ENCODE measurements around the gene GYG1.

The GYG1 gene

GRCh38 chr3:148992027-148992634 is 791 bp downstream of the GYG1 start:
- H3K4me1 ChIP-seq (ENCODE audit: control insufficient read depth in 1 of 2, insufficient read depth in 2 of 2, low read length in 2 of 2) = peaks cover 4 to 10% of the 10 kb centered on the region in 2 donors
- H3K9me3 ChIP-seq (ENCODE audit: control insufficient read depth in 1 of 2, low read length in 2 of 2) = no peaks in the 10 kb centered on the region
- H3K4me3 ChIP-seq (ENCODE audit: low read depth in 1 of 2, low read length in 2 of 2) = peak overlapping the region; percentile 69 to 78
- H3K36me3 ChIP-seq (ENCODE audit: control insufficient read depth in 1 of 2, insufficient read depth in 2 of 2, low read length in 2 of 2) = peaks cover 11 to 19% of the 10 kb centered on the region in 2 donors
- H3K27me3 ChIP-seq (ENCODE audit: low read depth, low read length) = no peaks in the 10 kb centered on the region
- peak overlapping the region; percentile 71 for H3K27ac ChIP-seq (ENCODE audit: low read length)

- H3K4me3 ChIP-seq (ENCODE audit: low read depth in 1 of 2, low read length in 2 of 2) = peak overlapping the region; percentile 69 to 78
- H3K27ac ChIP-seq (ENCODE audit: low read length) = peak overlapping the region; percentile 71
- peaks cover 11 to 19% of the 10 kb centered on the region in 2 donors for H3K36me3 ChIP-seq (ENCODE audit: control insufficient read depth in 1 of 2, insufficient read depth in 2 of 2, low read length in 2 of 2)
- peaks cover 4 to 10% of the 10 kb centered on the region in 2 donors for H3K4me1 ChIP-seq (ENCODE audit: control insufficient read depth in 1 of 2, insufficient read depth in 2 of 2, low read length in 2 of 2)
- no peaks in the 10 kb centered on the region for H3K27me3 ChIP-seq (ENCODE audit: low read depth, low read length)
- no peaks in the 10 kb centered on the region for H3K9me3 ChIP-seq (ENCODE audit: control insufficient read depth in 1 of 2, low read length in 2 of 2)
These were observed 1.4 kb downstream of the GYG1 start for GRCh38 chr3:148992635-148993255.

GRCh38 chr3:148997623-148998022 is 6.3 kb downstream of the GYG1 start:
- Histone ChIP-seq H3K27me3 (ENCODE audit: low read depth, low read length) (no peaks in the 10 kb centered on the region), H3K9me3 (ENCODE audit: control insufficient read depth in 1 of 2, low read length in 2 of 2) (no peaks in the 10 kb centered on the region), H3K4me1 (ENCODE audit: control insufficient read depth in 1 of 2, insufficient read depth in 2 of 2, low read length in 2 of 2) (peaks cover under 1 to 14% of the 10 kb centered on the region in 2 donors), H3K36me3 (ENCODE audit: control insufficient read depth in 1 of 2, insufficient read depth in 2 of 2, low read length in 2 of 2) (peaks cover 35 to 40% of the 10 kb centered on the region in 2 donors), H3K4me3 (ENCODE audit: low read depth in 1 of 2, low read length in 2 of 2) (no peak overlapping the region), H3K27ac (ENCODE audit: low read length) (no peak overlapping the region)

GRCh38 chr3:148998297-148998696 is 7.0 kb downstream of the GYG1 start:
- Histone ChIP-seq H3K4me1 (ENCODE audit: control insufficient read depth in 1 of 2, insufficient read depth in 2 of 2, low read length in 2 of 2) (peaks cover 0 to 7% of the 10 kb centered on the region in 2 donors), H3K36me3 (ENCODE audit: control insufficient read depth in 1 of 2, insufficient read depth in 2 of 2, low read length in 2 of 2) (peaks cover 35 to 40% of the 10 kb centered on the region in 2 donors)

GRCh38 chr3:148998715-148999423 is 7.5 kb downstream of the GYG1 start:
- Histone ChIP-seq H3K36me3 (ENCODE audit: control insufficient read depth in 1 of 2, insufficient read depth in 2 of 2, low read length in 2 of 2) (peaks cover 35 to 43% of the 10 kb centered on the region in 2 donors), H3K27ac (ENCODE audit: low read length) (peak overlapping the region; percentile 40), H3K4me1 (ENCODE audit: control insufficient read depth in 1 of 2, insufficient read depth in 2 of 2, low read length in 2 of 2) (peaks cover 0 to 5% of the 10 kb centered on the region in 2 donors), H3K9me3 (ENCODE audit: control insufficient read depth in 1 of 2, low read length in 2 of 2) (no peaks in the 10 kb centered on the region), H3K27me3 (ENCODE audit: low read depth, low read length) (no peaks in the 10 kb centered on the region), H3K4me3 (ENCODE audit: low read depth in 1 of 2, low read length in 2 of 2) (no peak overlapping the region)

More at GRCh38 chr3:148998297-148998696, 7.0 kb downstream of the GYG1 start:
- H3K27me3 ChIP-seq (ENCODE audit: low read depth, low read length) = no peaks in the 10 kb centered on the region
- no peak overlapping the region for H3K4me3 ChIP-seq (ENCODE audit: low read depth in 1 of 2, low read length in 2 of 2)
- H3K27ac ChIP-seq (ENCODE audit: low read length) = no peak overlapping the region
- H3K9me3 ChIP-seq (ENCODE audit: control insufficient read depth in 1 of 2, low read length in 2 of 2) = no peaks in the 10 kb centered on the region

GRCh38 chr3:148999806-149000205 is 8.5 kb downstream of the GYG1 start:
- H3K27me3 ChIP-seq (ENCODE audit: low read depth, low read length) = no peaks in the 10 kb centered on the region
- no peaks in the 10 kb centered on the region for H3K9me3 ChIP-seq (ENCODE audit: control insufficient read depth in 1 of 2, low read length in 2 of 2)
- H3K36me3 ChIP-seq (ENCODE audit: control insufficient read depth in 1 of 2, insufficient read depth in 2 of 2, low read length in 2 of 2) = peaks cover 29 to 43% of the 10 kb centered on the region in 2 donors
- H3K4me1 ChIP-seq (ENCODE audit: control insufficient read depth in 1 of 2, insufficient read depth in 2 of 2, low read length in 2 of 2) = peaks cover 0 to 5% of the 10 kb centered on the region in 2 donors
- H3K27ac ChIP-seq (ENCODE audit: low read length) = no peak overlapping the region
- H3K4me3 ChIP-seq (ENCODE audit: low read depth in 1 of 2, low read length in 2 of 2) = no peak overlapping the region

GRCh38 chr3:149000206-149000745 is 8.9 kb downstream of the GYG1 start:
- H3K9me3 ChIP-seq (ENCODE audit: control insufficient read depth in 1 of 2, low read length in 2 of 2) = no peaks in the 10 kb centered on the region
- H3K4me3 ChIP-seq (ENCODE audit: low read depth in 1 of 2, low read length in 2 of 2) = no peak overlapping the region
- H3K36me3 ChIP-seq (ENCODE audit: control insufficient read depth in 1 of 2, insufficient read depth in 2 of 2, low read length in 2 of 2) = peaks cover 29 to 43% of the 10 kb centered on the region in 2 donors
- H3K27me3 ChIP-seq (ENCODE audit: low read depth, low read length) = no peaks in the 10 kb centered on the region
- H3K4me1 ChIP-seq (ENCODE audit: control insufficient read depth in 1 of 2, insufficient read depth in 2 of 2, low read length in 2 of 2) = peaks cover 0 to 5% of the 10 kb centered on the region in 2 donors
- H3K27ac ChIP-seq (ENCODE audit: low read length) = peak overlapping the region; percentile 14

- Histone ChIP-seq H3K27me3 (ENCODE audit: low read depth, low read length) (no peaks in the 10 kb centered on the region), H3K4me1 (ENCODE audit: control insufficient read depth in 1 of 2, insufficient read depth in 2 of 2, low read length in 2 of 2) (peaks cover 0 to 5% of the 10 kb centered on the region in 2 donors), H3K27ac (ENCODE audit: low read length) (no peak overlapping the region), H3K4me3 (ENCODE audit: low read depth in 1 of 2, low read length in 2 of 2) (no peak overlapping the region), H3K36me3 (ENCODE audit: control insufficient read depth in 1 of 2, insufficient read depth in 2 of 2, low read length in 2 of 2) (peaks cover 29 to 33% of the 10 kb centered on the region in 2 donors), H3K9me3 (ENCODE audit: control insufficient read depth in 1 of 2, low read length in 2 of 2) (no peaks in the 10 kb centered on the region)
These were observed 10.4 kb downstream of the GYG1 start for GRCh38 chr3:149001727-149002126.

- no peaks in the 10 kb centered on the region for H3K27me3 ChIP-seq (ENCODE audit: low read depth, low read length)
- H3K4me3 ChIP-seq (ENCODE audit: low read depth in 1 of 2, low read length in 2 of 2) = no peak overlapping the region
- H3K27ac ChIP-seq (ENCODE audit: low read length) = no peak overlapping the region
- H3K9me3 ChIP-seq (ENCODE audit: control insufficient read depth in 1 of 2, low read length in 2 of 2) = no peaks in the 10 kb centered on the region
- H3K4me1 ChIP-seq (ENCODE audit: control insufficient read depth in 1 of 2, insufficient read depth in 2 of 2, low read length in 2 of 2) = peaks cover 0 to 3% of the 10 kb centered on the region in 2 donors
- peaks cover 39 to 49% of the 10 kb centered on the region in 2 donors for H3K36me3 ChIP-seq (ENCODE audit: control insufficient read depth in 1 of 2, insufficient read depth in 2 of 2, low read length in 2 of 2)
These were observed 12.4 kb downstream of the GYG1 start for GRCh38 chr3:149003653-149004305.

- no peak overlapping the region for H3K4me3 ChIP-seq (ENCODE audit: low read depth in 1 of 2, low read length in 2 of 2)
- H3K36me3 ChIP-seq (ENCODE audit: control insufficient read depth in 1 of 2, insufficient read depth in 2 of 2, low read length in 2 of 2) = peaks cover 45 to 49% of the 10 kb centered on the region in 2 donors
- no peaks in the 10 kb centered on the region for H3K27me3 ChIP-seq (ENCODE audit: low read depth, low read length)
- H3K9me3 ChIP-seq (ENCODE audit: control insufficient read depth in 1 of 2, low read length in 2 of 2) = no peaks in the 10 kb centered on the region
- H3K4me1 ChIP-seq (ENCODE audit: control insufficient read depth in 1 of 2, insufficient read depth in 2 of 2, low read length in 2 of 2) = no peaks in the 10 kb centered on the region
- no peak overlapping the region for H3K27ac ChIP-seq (ENCODE audit: low read length)
These were observed 13.3 kb downstream of the GYG1 start for GRCh38 chr3:149004622-149005021.

GRCh38 chr3:149005416-149005815 is 14.1 kb downstream of the GYG1 start:
- Histone ChIP-seq H3K36me3 (ENCODE audit: control insufficient read depth in 1 of 2, insufficient read depth in 2 of 2, low read length in 2 of 2) (peaks cover 44 to 47% of the 10 kb centered on the region in 2 donors), H3K4me1 (ENCODE audit: control insufficient read depth in 1 of 2, insufficient read depth in 2 of 2, low read length in 2 of 2) (peaks cover 0 to 4% of the 10 kb centered on the region in 2 donors), H3K27ac (ENCODE audit: low read length) (no peak overlapping the region), H3K4me3 (ENCODE audit: low read depth in 1 of 2, low read length in 2 of 2) (no peak overlapping the region), H3K27me3 (ENCODE audit: low read depth, low read length) (no peaks in the 10 kb centered on the region), H3K9me3 (ENCODE audit: control insufficient read depth in 1 of 2, low read length in 2 of 2) (no peaks in the 10 kb centered on the region)

All from muscle layer of duodenum (tissue), 2 donors.